ENCODE data around the gene WFDC1. TPM values are rescaled to one million over a fixed set of nuclear protein-coding genes. Genes with fewer than 3 reads are reported as not detected.

Gene WFDC1, protein sequence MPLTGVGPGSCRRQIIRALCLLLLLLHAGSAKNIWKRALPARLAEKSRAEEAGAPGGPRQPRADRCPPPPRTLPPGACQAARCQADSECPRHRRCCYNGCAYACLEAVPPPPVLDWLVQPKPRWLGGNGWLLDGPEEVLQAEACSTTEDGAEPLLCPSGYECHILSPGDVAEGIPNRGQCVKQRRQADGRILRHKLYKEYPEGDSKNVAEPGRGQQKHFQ
- total RNA-seq, result 1 to 10 TPM in 6 of 8 experiments, under 1 TPM in 2; 0.27 to 4.0 (median 2.7) TPM

DNA sequence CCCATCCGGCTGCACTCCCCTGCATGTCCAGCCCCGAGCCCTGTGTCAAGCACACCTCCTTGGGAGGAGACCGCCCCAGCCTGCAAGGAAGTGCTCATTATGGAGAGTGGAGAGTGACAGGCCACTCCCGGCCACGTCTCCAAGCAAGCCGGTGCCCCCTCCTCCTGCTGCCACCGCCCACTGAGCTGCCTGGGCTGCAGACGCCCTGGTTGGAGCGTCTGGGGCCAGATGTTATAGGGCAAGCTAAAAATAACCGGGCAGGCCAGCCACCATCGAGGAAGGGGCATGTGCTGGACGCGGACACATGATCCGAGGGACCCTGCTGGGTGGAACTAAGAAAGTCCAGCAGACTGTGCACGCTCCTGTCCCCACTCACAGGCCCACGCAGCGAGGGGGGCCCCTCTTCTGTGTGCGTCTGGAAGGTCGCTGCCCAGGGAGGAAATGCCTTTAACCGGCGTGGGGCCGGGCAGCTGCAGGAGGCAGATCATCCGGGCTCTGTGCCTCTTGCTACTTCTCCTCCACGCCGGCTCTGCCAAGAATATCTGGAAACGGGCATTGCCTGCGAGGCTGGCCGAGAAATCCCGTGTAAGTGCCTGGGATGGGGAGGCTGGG is at the start of gene WFDC1:
Gene WFDC1, plus strand, starts transcription at position 348 of the 612 bp plus-strand sequence. Its CDS starts 94 bp downstream, at position 442.
- peak; percentile 76 to 95 (median 92) for ATAC-seq (replicated peaks in 6 of 8)
- Histone ChIP-seq H3K4me3 (no peak within 1 kb of the TSS), H3K27ac (peak within 1 kb of the TSS in 1 of 2 donors; percentile 27), H3K4me1 (replicated peaks in 1 of 2) (peaks cover 14 to 21% of the 10 kb centered on the region in 2 donors)
- in situ Hi-C loops (cut with MboI; ENCODE audit: low pct_unique_long_range_greater_than_20kb in 2 of 9, low sequenced_read_pairs in 9 of 9, unreplicated experiment in 9 of 9), result loop anchor here in 3 of 9 experiments (25.0 kb wide), 1 partner anchor 193 kb away; no protein-coding TSS in a partner anchor
- 0 to 64% (median 27%) methylated on average over 2 to 5 of the region's 29 CpGs; no CpG with 5 or more reads in 6 of the 10 experiments for WGBS, 10 experiments

DNA sequence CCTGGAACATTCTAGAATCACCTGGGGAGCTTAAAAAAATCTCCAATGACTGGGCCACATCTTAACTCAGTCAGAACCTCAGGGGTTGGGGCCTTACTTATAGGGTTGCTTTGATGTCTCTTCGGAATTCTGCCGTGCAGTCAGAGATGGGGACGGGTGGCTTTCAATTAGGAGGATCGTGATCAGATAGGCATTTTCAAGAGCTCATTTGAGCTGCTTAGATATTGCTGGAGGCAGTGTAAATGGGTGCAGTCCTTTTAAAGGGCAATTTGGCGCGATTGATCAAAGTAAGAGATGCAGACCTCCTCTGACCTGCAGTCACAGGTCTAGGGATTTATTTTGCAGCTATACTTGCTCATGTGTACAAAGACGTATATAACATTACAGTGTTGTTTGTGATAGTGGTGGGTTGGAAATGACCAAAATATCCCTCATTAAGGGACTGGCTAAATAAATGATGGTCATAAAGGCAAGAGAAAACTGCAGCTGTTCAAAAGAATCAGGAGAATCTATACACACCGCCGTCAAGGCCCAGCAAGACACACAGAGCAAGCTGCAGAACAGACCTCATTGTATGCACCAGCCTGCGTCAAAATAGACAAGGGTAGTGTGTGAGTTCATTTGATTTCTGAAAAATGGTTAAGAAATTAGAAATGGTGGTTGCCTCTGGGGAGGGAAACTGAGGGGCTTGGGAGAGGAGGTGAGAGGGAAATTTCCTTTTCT is 48.6 kb upstream of the WFDC1 start:
- ATAC-seq (replicated peaks in 6 of 8), result peak in 3 of 8 experiments; percentile 13 to 49 (median 29)

DNA sequence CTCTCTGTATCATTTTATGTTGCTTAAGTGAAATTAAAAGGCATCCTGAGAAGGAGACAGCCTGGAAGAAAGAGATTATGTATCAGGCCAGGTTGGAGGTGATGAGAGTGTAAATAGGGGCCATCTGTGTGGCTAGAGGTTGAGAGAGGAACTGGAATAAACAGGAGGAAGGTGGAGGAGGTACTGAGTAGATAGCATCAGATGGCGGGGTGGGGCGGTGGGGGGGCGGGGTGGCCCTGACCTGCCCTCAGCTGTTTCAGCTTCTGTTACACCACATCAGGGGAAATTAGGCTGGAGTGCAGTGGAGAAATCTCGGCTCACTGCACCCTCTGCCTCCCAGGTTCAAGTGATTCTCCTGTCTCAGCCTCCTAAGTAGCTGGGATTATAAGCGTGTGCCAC is 48.0 kb upstream of the WFDC1 start:
- no CpG with 5 or more reads among the region's 5 CpGs for WGBS, 10 experiments
- Histone ChIP-seq H3K4me1 (replicated peaks in 1 of 2) (peaks cover 8 to 16% of the 10 kb centered on the region in 2 donors), H3K4me3 (no peak overlapping the region), H3K27ac (peak overlapping the region in 1 of 2 donors; percentile 49)
- peak in 2 of 8 experiments; percentile 45 to 51 for ATAC-seq (replicated peaks in 6 of 8)
- in situ Hi-C loops (cut with MboI; ENCODE audit: low pct_unique_long_range_greater_than_20kb in 2 of 9, low sequenced_read_pairs in 9 of 9, unreplicated experiment in 9 of 9), result no loop called here

More for the DNA sequence above, 48.6 kb upstream of the WFDC1 start:
- in situ Hi-C loops (cut with MboI; ENCODE audit: low pct_unique_long_range_greater_than_20kb in 2 of 9, low sequenced_read_pairs in 9 of 9, unreplicated experiment in 9 of 9), result no loop called here
- Histone ChIP-seq H3K27ac (peak overlapping the region; percentile 30 to 49), H3K4me3 (no peak overlapping the region), H3K4me1 (replicated peaks in 1 of 2) (peaks cover 8 to 16% of the 10 kb centered on the region in 2 donors)
- WGBS, 10 experiments, result 24 to 100% (median 77%) methylated on average over 1 to 10 of the region's 10 CpGs; no CpG with 5 or more reads in 1 of the 10 experiments

DNA sequence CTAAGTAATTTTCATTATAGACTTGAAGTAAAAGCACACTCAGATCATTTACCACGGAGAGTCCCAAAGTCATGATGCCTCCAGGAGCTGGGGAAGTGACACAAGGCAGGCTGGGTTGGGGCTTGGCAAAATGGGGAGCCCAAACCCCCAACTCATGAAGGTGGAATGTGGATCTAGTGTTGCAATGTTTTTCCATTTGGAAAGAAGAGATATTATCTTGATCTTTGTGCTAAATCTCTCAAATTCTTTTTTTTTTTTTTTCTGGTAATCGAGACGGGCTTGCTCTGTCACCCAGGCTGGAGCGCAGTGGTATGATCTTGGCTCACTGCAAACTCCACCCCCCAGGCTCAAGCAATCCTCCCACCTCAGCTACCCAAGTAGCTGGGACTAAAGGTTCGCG is 47.3 kb upstream of the WFDC1 start:
- 17 to 97% (median 80%) methylated on average over 1 to 5 of the region's 6 CpGs; no CpG with 5 or more reads in 2 of the 10 experiments for WGBS, 10 experiments
- ATAC-seq (replicated peaks in 6 of 8), result no peak
- Histone ChIP-seq H3K4me1 (replicated peaks in 1 of 2) (peaks cover 12 to 22% of the 10 kb centered on the region in 2 donors), H3K4me3 (no peak overlapping the region), H3K27ac (peak overlapping the region in 1 of 2 donors; percentile 49)
- in situ Hi-C loops (cut with MboI; ENCODE audit: low pct_unique_long_range_greater_than_20kb in 2 of 9, low sequenced_read_pairs in 9 of 9, unreplicated experiment in 9 of 9), result no loop called here

DNA sequence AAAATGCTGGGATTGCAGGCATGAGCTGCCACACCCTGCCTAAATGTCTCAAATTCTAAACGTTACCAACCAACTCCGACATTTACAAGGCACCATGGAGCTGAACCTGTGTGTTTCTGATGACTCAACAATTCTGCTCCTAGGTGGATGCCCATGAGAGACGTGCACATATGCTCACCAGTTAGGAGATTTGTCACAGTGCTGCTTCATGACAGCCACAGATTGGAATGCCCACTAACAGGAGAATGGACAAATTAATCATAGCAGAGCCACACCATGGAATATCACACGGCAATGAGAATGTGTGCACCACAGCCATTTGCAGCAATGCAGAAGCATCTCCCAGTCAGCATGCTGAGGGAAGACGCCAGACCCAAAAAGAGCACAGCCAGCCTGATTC is 46.8 kb upstream of the WFDC1 start:
- peak in 2 of 8 experiments; percentile 27 to 30 for ATAC-seq (replicated peaks in 6 of 8)
- 33 to 100% (median 83%) methylated on average over 1 to 5 of the region's 5 CpGs; no CpG with 5 or more reads in 3 of the 10 experiments for WGBS, 10 experiments
- in situ Hi-C loops (cut with MboI; ENCODE audit: low pct_unique_long_range_greater_than_20kb in 2 of 9, low sequenced_read_pairs in 9 of 9, unreplicated experiment in 9 of 9), result no loop called here
- Histone ChIP-seq H3K27ac (no peak overlapping the region), H3K4me3 (no peak overlapping the region), H3K4me1 (replicated peaks in 1 of 2) (peaks cover 17 to 27% of the 10 kb centered on the region in 2 donors)

DNA sequence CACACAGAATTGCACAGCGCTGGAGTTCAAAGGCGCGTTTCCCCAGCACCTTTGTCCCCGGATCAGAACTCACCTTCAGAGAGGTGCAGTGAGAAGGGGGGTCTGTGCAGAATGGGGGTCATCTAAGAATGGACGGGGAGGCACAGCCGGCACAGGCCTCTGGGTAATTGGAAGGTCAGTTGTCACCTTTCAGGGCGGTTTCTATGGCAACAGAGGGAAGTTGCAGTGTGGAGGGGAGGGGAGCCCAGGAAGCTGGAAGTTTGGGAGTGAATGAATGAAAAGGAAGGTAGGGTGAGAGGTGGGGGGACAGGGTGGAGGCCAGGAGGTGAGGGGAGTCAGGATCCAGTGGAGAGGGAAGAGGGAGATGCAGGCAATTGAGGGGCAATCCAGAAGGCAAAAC is 42.5 kb upstream of the WFDC1 start:
- 25% methylated on average over 4 of the region's 7 CpGs; no CpG with 5 or more reads in 9 of the 10 experiments for WGBS, 10 experiments
- in situ Hi-C loops (cut with MboI; ENCODE audit: low pct_unique_long_range_greater_than_20kb in 2 of 9, low sequenced_read_pairs in 9 of 9, unreplicated experiment in 9 of 9), result no loop called here
- H3K4me3 ChIP-seq, result no peak overlapping the region
- no peak overlapping the region for H3K27ac ChIP-seq
- peak in 4 of 8 experiments; percentile 16 to 51 (median 28) for ATAC-seq (replicated peaks in 6 of 8)
- peaks cover 25 to 27% of the 10 kb centered on the region in 2 donors for H3K4me1 ChIP-seq (replicated peaks in 1 of 2)

DNA sequence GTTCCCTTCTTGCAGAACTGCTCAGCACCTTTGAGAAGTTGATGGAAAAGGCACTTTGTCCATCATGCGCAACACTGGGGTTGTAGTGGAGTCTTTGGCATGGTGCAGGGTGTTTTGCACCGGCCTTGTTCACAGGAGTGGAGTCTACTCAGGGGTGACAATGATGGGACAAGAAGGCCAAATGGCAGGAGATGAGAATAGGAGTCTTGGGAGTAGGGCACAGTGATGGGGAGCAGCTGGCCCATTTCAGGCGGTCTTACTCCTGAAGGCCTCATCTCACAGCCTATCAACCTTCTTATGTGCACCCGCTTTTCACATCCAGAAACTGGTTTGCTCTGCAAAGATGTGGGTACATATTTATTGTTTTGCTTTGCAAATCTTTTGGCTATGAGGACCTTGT is 41.5 kb upstream of the WFDC1 start:
- in situ Hi-C loops (cut with MboI; ENCODE audit: low pct_unique_long_range_greater_than_20kb in 2 of 9, low sequenced_read_pairs in 9 of 9, unreplicated experiment in 9 of 9), result no loop called here
- Histone ChIP-seq H3K27ac (no peak overlapping the region), H3K4me1 (replicated peaks in 1 of 2) (peaks cover 25 to 27% of the 10 kb centered on the region in 2 donors), H3K4me3 (no peak overlapping the region)
- WGBS, 10 experiments, result 0 to 100% (median 68%) methylated on average over 1 to 4 of the region's 4 CpGs; no CpG with 5 or more reads in 2 of the 10 experiments
- ATAC-seq (replicated peaks in 6 of 8), result no peak

DNA sequence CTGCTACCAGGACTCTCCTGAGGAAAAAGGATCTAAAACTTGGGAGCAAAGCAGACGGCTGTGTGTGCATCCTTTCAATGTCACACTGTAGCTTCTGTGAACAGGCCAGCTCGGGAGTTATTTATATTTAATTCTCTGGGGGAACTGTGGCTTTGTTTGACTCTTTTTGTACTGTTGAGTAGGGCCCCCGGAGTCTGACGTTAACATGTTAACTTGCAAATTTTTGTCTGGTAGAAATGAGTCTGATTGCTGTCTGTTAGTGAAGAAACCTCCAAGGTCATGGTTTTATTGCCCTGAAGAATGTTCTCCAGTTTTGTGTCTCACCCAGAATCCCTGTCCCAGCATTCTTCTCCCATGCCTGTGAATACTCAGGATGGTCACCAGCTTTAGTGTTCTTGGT is 40.6 kb upstream of the WFDC1 start:
- peak overlapping the region in 1 of 2 donors; percentile 69 for H3K27ac ChIP-seq
- peak in 5 of 8 experiments; percentile 81 to 89 (median 88) for ATAC-seq (replicated peaks in 6 of 8)
- H3K4me3 ChIP-seq, result no peak overlapping the region
- 0 to 60% (median 8%) methylated on average over 1 to 4 of the region's 4 CpGs; no CpG with 5 or more reads in 2 of the 10 experiments for WGBS, 10 experiments
- in situ Hi-C loops (cut with MboI; ENCODE audit: low pct_unique_long_range_greater_than_20kb in 2 of 9, low sequenced_read_pairs in 9 of 9, unreplicated experiment in 9 of 9), result no loop called here
- peaks cover 25 to 27% of the 10 kb centered on the region in 2 donors for H3K4me1 ChIP-seq (replicated peaks in 1 of 2)

DNA sequence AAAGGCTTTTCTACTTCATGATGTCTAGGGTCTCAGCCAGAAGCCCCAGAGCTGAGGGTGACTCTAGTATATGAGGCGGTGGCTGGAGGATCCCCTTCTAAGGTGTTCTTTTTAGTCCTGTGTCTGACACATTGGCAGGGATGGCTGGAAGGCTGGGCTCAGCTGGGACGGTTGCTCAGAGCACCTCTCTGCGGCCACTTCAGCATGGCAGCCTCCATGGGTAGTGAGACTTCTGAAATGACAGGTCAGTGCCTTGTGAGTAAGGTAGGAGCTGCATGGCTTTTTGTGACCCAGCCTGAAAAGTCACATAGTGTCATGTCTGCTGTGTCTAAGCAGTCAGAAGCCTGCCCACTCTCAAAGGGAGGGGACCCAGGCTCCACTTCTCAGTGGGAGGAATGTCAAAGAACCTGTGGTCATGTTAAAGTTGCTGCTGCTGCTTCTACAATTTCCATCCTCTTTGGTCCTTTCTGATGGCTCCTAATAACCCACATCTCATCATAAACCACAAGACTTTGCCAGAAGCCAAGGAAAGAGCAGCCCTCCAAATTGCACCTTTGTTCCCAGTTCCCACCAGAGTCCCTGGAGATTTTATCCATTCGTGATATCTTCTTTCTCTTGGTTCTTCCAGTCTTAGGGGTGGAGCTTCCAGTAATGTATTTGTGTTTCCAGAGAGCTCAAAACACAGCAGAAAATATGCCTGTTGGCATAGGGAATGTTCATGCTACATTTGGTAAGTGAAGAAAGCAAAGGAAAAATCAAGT is 39.4 kb upstream of the WFDC1 start:
- H3K27ac ChIP-seq, result no peak overlapping the region
- whole genome bisulfite sequencing, 10 experiments, result 20 to 100% (median 58%) methylated on average over 1 to 4 of the region's 4 CpGs; no CpG with 5 or more reads in 4 of the 10 experiments
- in situ Hi-C loops (cut with MboI; ENCODE audit: low pct_unique_long_range_greater_than_20kb in 2 of 9, low sequenced_read_pairs in 9 of 9, unreplicated experiment in 9 of 9), result no loop called here
- H3K4me1 ChIP-seq (replicated peaks in 1 of 2), result peaks cover 25 to 27% of the 10 kb centered on the region in 2 donors
- H3K4me3 ChIP-seq, result no peak overlapping the region
- ATAC-seq (replicated peaks in 6 of 8), result no peak

DNA sequence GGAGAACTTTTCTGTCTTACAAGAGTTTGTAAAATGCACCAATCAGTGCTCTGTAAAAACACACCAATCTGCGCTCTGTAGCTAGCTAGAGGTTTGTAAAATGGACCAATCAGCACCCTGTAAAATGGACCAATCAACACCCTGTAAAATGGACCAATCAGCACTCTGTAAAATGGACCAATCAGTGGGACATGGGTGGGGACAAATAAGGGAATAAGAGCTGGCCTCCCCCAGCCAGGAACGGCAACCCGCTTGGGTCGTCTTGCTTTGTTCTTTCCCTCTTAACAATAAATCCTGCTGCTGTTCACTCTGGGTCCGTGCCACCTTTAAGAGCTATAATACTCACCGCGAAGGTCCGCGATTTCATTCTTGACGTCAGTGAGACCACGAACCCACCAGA is 36.4 kb upstream of the WFDC1 start:
- 59 to 100% (median 90%) methylated on average over 1 to 8 of the region's 11 CpGs; no CpG with 5 or more reads in 1 of the 10 experiments for WGBS, 10 experiments
- H3K4me1 ChIP-seq (replicated peaks in 1 of 2), result peaks cover 19 to 23% of the 10 kb centered on the region in 2 donors
- no peak for ATAC-seq (replicated peaks in 6 of 8)
- no peak overlapping the region for H3K27ac ChIP-seq
- in situ Hi-C loops (cut with MboI; ENCODE audit: low pct_unique_long_range_greater_than_20kb in 2 of 9, low sequenced_read_pairs in 9 of 9, unreplicated experiment in 9 of 9), result no loop called here
- no peak overlapping the region for H3K4me3 ChIP-seq

DNA sequence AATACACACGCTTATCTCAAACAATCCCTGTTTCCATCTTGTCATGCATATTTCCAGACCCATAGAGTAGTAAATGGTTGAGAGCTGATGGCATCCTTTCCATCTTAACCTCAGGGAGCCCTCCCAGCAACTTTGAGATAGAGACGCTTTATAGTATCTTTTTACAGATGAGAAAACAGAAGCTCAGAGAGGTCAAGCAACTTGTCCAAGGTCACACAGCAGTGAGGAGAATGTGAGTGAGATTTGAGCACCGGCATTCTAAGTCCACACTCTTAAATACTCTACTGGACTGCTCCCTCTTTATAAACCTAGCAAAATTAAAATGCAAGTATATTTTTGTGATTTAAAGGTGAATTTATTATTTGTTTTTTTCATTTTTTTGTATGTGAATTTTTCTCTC is 35.0 kb upstream of the WFDC1 start:
- H3K4me3 ChIP-seq, result no peak overlapping the region
- no peak overlapping the region for H3K27ac ChIP-seq
- 34 to 100% (median 83%) methylated on average over 1 to 3 of the region's 3 CpGs for WGBS, 10 experiments
- peaks cover 7 to 12% of the 10 kb centered on the region in 2 donors for H3K4me1 ChIP-seq (replicated peaks in 1 of 2)
- in situ Hi-C loops (cut with MboI; ENCODE audit: low pct_unique_long_range_greater_than_20kb in 2 of 9, low sequenced_read_pairs in 9 of 9, unreplicated experiment in 9 of 9), result no loop called here
- no peak for ATAC-seq (replicated peaks in 6 of 8)

DNA sequence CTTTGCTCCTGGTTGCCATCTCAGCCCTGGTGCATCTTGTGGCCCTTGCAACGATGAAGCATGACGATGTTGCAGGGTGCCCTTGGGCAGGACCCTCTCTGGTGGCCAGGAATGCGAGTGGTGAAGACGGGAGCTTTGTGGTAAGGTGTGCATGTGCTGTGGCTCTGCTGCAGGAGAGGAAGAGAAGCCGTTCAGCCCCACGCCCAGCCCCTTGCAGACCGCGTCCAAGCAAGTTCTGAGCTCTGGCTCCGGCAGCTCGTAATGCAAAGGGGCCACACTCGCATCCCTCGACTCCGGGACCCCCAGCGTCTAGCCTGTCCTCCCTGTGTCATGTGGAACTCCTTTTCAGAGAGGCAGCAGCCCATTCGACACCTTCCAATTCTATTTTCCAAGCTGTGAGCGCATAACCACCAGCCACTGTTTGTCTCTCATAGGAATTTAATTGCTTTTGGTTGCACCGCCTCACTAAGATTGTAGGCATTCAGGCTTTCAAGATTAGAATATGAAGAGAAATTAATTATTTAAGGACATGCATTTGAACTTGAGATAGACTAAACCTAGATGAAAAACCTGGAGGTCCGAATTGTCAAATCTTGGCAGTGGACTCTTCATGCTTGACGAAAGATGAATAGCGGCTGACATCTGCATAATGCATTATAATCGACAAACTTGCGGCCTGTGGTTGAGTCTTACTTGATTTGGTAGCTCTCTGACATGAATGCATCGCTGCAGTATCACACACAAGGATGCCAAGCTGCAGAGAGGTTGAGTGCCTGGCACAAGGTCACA is 33.7 kb upstream of the WFDC1 start:
- H3K27ac ChIP-seq, result no peak overlapping the region

More for the DNA sequence above, 33.7 kb upstream of the WFDC1 start:
- WGBS, 10 experiments, result 40 to 92% (median 63%) methylated on average over 2 to 16 of the region's 23 CpGs; no CpG with 5 or more reads in 2 of the 10 experiments
- Histone ChIP-seq H3K4me3 (no peak overlapping the region), H3K4me1 (replicated peaks in 1 of 2) (peaks cover 7 to 11% of the 10 kb centered on the region in 2 donors)
- peak in 3 of 8 experiments; percentile 20 to 32 (median 25) for ATAC-seq (replicated peaks in 6 of 8)
- in situ Hi-C loops (cut with MboI; ENCODE audit: low pct_unique_long_range_greater_than_20kb in 2 of 9, low sequenced_read_pairs in 9 of 9, unreplicated experiment in 9 of 9), result no loop called here

All from motor neuron (in vitro differentiated cells).